DND-41 (cell line): ENCODE results near the gene C13orf42.
A peak's percentile ranks its signal among the peaks of the same experiment; 100 is the strongest.

Experiments
- ATAC-seq: fragments of 200-7000 bp; cut with Tn5 transposase; 3 replicates; pipeline ENCODE4 v1.9.1; 2021; ENCODE audit warnings: low read depth; ENCODE audit not compliant: insufficient read depth
- DNase-seq: peaks from one replicate; pipeline ENCODE4 v3.0.0-alpha.2; 2020
- H2AFZ ChIP-seq: 2 replicates; pipeline ENCODE4 v1.6.0; 2012; ENCODE audit warnings: low read depth, low read length
- H3K27ac ChIP-seq: 2 replicates; pipeline ENCODE4 v1.5.1; 2012; ENCODE audit warnings: low read length, inconsistent platforms
- H3K27me3 ChIP-seq: fragments of 200-600 bp; sonication (generic); 2 replicates; pipeline ENCODE4 v1.6.0; 2012; ENCODE audit warnings: low read length, mild to moderate bottlenecking, inconsistent platforms; ENCODE audit not compliant: insufficient read depth, poor library complexity
- H3K36me3 ChIP-seq: 2 replicates; pipeline ENCODE4 v1.5.1; 2012; ENCODE audit warnings: low read length, inconsistent platforms; ENCODE audit not compliant: insufficient read depth
- H3K4me1 ChIP-seq: 2 replicates; pipeline ENCODE4 v1.5.1; 2012; ENCODE audit warnings: mild to moderate bottlenecking, low read length; ENCODE audit not compliant: insufficient read depth
- H3K4me2 ChIP-seq: 2 replicates; pipeline ENCODE4 v1.6.0; 2012; ENCODE audit warnings: mild to moderate bottlenecking, moderate library complexity, low read length, inconsistent platforms; ENCODE audit not compliant: insufficient read depth
- H3K4me3 ChIP-seq, 2 experiments: fragments of 200-600 bp in 1 of 2; shearing (Covaris generic) in 1 of 2; 2 replicates each; pipeline ENCODE4 v1.5.1; 2012 to 2016; ENCODE audit warnings: inconsistent platforms in 2 of 2, low read length in 2 of 2, mild to moderate bottlenecking in 2 of 2, low read depth in 1 of 2, moderate library complexity in 1 of 2
- H3K79me2 ChIP-seq: 2 replicates; pipeline ENCODE4 v1.6.0; 2012; ENCODE audit warnings: low read length, inconsistent platforms; ENCODE audit not compliant: insufficient read depth
- H3K9ac ChIP-seq: 2 replicates; pipeline ENCODE4 v1.6.0; 2012; ENCODE audit warnings: low read depth, mild to moderate bottlenecking, inconsistent platforms, low read length, moderate library complexity
- H3K9me3 ChIP-seq: 2 replicates; pipeline ENCODE4 v1.5.1; 2012; ENCODE audit warnings: low read length, moderate library complexity, mild to moderate bottlenecking, inconsistent platforms; ENCODE audit not compliant: insufficient read depth, severe bottlenecking
- H4K20me1 ChIP-seq: 2 replicates; pipeline ENCODE4 v1.6.0; 2012; ENCODE audit warnings: low read length; ENCODE audit not compliant: insufficient read depth
- CTCF ChIP-seq: IDR thresholded peaks from 2 replicates; pipeline ENCODE4 v1.5.1; 2012; ENCODE audit warnings: borderline replicate concordance, low read length, moderate library complexity, mild to moderate bottlenecking; ENCODE audit not compliant: poor library complexity, severe bottlenecking; ENCODE audit errors: extremely low read depth
- EZH2 ChIP-seq: IDR thresholded peaks from 3 replicates; pipeline ENCODE4 v1.6.1; 2012; ENCODE audit warnings: borderline replicate concordance, low read depth, mild to moderate bottlenecking, moderate library complexity, low read length, inconsistent platforms; ENCODE audit not compliant: severe bottlenecking

C13orf42 gene

GRCh38 chr13:51067706-51068105, 43.4 kb downstream of the C13orf42 start:
- TF ChIP-seq CTCF (no peak), EZH2 (no peak)
- Histone ChIP-seq H3K27ac (no peak overlapping the region; the same call in 1 of the 2 replicates), H3K4me2 (no peak overlapping the region), H3K9me3 (no peaks in the 10 kb centered on the region), H3K4me3 (no peak overlapping the region), H3K36me3 (no peaks in the 10 kb centered on the region), H3K79me2 (no peaks in the 10 kb centered on the region), H2AFZ (no peak overlapping the region), H3K4me1 (peaks cover 50% of the 10 kb centered on the region), H3K9ac (no peak overlapping the region), H3K27me3 (no peaks in the 10 kb centered on the region), H4K20me1 (no peaks in the 10 kb centered on the region)
- ATAC-seq = no peak
- DNase-seq = no peak

- Histone ChIP-seq H3K27me3 (no peaks in the 10 kb centered on the region), H3K36me3 (no peaks in the 10 kb centered on the region), H3K4me2 (no peak overlapping the region), H3K4me1 (peaks cover 50% of the 10 kb centered on the region), H3K27ac (no peak overlapping the region), H4K20me1 (no peaks in the 10 kb centered on the region), H3K9ac (no peak overlapping the region), H3K9me3 (no peaks in the 10 kb centered on the region), H3K79me2 (no peaks in the 10 kb centered on the region), H3K4me3 (no peak overlapping the region), H2AFZ (no peak overlapping the region)
- no peak for ATAC-seq
- DNase-seq = no peak
- TF ChIP-seq CTCF (no peak), EZH2 (no peak)
Observed at GRCh38 chr13:51067210-51067701, 43.8 kb downstream of the C13orf42 start.

GRCh38 chr13:51066091-51066831, 44.8 kb downstream of the C13orf42 start:
- H3K36me3 ChIP-seq = no peaks in the 10 kb centered on the region
- no peak overlapping the region for H3K9ac ChIP-seq
- DNase-seq (no peak), ATAC-seq (no peak)
- no peaks in the 10 kb centered on the region for H3K79me2 ChIP-seq
- peaks cover 44% of the 10 kb centered on the region for H3K4me1 ChIP-seq
- H3K27ac ChIP-seq = no peak overlapping the region
- H4K20me1 ChIP-seq = no peaks in the 10 kb centered on the region
- no peaks in the 10 kb centered on the region for H3K9me3 ChIP-seq
- no peak overlapping the region for H3K4me3 ChIP-seq
- H2AFZ ChIP-seq = no peak overlapping the region
- H3K4me2 ChIP-seq = no peak overlapping the region
- H3K27me3 ChIP-seq = no peaks in the 10 kb centered on the region
- TF ChIP-seq EZH2 (no peak), CTCF (peak; percentile 15)
